Thymus (tissue), 11 donors: ENCODE results near the gene NXPH4. TPM values are rescaled to one million over a fixed set of nuclear protein-coding genes. Genes with fewer than 3 reads are reported as not detected.

Experiments
- DNase-seq, 9 donors: peaks; one replicate each; pipeline ENCODE4 v3.0.0-alpha.2; 2013; ENCODE audit warnings: low spot score in 9 of 9, low read depth in 6 of 9, missing footprints in 1 of 9
- H3K27ac ChIP-seq, 2 donors: one replicate each; pipeline ENCODE4 v1.5.1; 2013; ENCODE audit warnings: control low read depth in 1 of 2, low read depth in 1 of 2, low read length in 1 of 2, mild to moderate bottlenecking in 1 of 2, moderate library complexity in 1 of 2
- H3K27me3 ChIP-seq, 2 donors: one replicate each; pipeline ENCODE4 v1.5.1; 2013; ENCODE audit warnings: low read length in 1 of 2; ENCODE audit not compliant: control insufficient read depth in 2 of 2, insufficient read depth in 1 of 2
- H3K36me3 ChIP-seq, 2 donors: one replicate each; pipeline ENCODE4 v1.5.1; 2013; ENCODE audit warnings: low read length in 1 of 2, mild to moderate bottlenecking in 1 of 2, moderate library complexity in 1 of 2; ENCODE audit not compliant: control insufficient read depth in 2 of 2, insufficient read depth in 2 of 2
- H3K4me1 ChIP-seq, 2 donors: one replicate each; pipeline ENCODE4 v1.5.1; 2013; ENCODE audit warnings: low read length in 2 of 2; ENCODE audit not compliant: control insufficient read depth in 2 of 2, insufficient read depth in 2 of 2
- H3K4me3 ChIP-seq, 2 donors: one replicate each; pipeline ENCODE4 v1.5.1; 2013; ENCODE audit warnings: low read length in 2 of 2, control low read depth in 1 of 2, mild to moderate bottlenecking in 1 of 2
- H3K9me3 ChIP-seq, 2 donors: one replicate each; pipeline ENCODE4 v1.5.1; 2013; ENCODE audit warnings: low read length in 1 of 2, mild to moderate bottlenecking in 1 of 2; ENCODE audit not compliant: control insufficient read depth in 2 of 2, insufficient read depth in 1 of 2
- WGBS: extraction: QIAGEN DNeasy Blood & Tissue Kit; methylation state at CpG from one replicate; pipeline ENCODE4 v1.1.7; 2013; 5-methylcytosine and 5-hydroxymethylcytosine counted together
- polyA plus RNA-seq: library from polyadenylated mRNA; stranded (reverse); fragments of 200-250 nt; gene quantifications from one replicate; pipeline ENCODE4 v1.2.3, GENCODE V29; 2013
- total RNA-seq: library from RNA; stranded (reverse); fragments of 120-200 nt; gene quantifications from one replicate; pipeline ENCODE4 v1.2.4, GENCODE V29; 2013
- donor health status: healthy.

The NXPH4 gene
- total and polyA plus RNA-seq, 2 donors, result 0.14 to 0.16 TPM

DNA sequence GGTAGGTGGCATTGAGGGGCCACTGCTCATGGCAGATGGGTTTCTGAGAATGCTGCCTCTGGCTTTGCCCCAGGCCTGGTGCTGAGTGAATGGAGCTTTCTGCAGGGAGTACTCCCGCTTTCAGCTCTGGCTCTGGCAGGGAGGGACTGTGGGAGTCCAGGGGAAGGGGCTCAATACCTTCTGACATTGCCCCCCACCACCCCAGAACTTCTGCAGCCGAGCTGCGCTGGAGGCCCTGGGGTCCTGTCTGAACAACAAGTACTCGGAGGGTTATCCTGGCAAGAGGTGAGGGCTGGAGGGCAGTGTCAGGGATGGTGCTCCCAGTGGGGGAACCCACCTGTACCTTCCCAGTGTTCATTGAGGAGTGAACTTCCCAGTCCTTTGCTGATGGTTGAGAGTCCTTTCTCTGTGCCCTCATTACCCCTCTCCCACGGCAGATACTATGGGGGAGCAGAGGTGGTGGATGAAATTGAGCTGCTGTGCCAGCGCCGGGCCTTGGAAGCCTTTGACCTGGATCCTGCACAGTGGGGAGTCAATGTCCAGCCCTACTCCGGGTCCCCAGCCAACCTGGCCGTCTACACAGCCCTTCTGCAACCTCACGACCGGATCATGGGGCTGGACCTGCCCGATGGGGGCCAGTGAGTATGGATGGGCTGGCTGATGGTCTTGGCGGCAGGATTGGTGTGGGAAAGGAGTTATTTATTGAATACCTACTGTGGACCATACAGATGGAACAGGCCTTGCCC is 14.9 kb downstream of the NXPH4 start:
- 99% methylated on average over 13 of the region's 13 CpGs for WGBS
- Histone ChIP-seq H3K27me3 (peaks cover 27 to 42% of the 10 kb centered on the region in 2 donors), H3K4me3 (no peak overlapping the region), H3K9me3 (peaks cover 0 to 11% of the 10 kb centered on the region in 2 donors), H3K4me1 (peaks cover 25 to 42% of the 10 kb centered on the region in 2 donors), H3K27ac (peak overlapping the region in 1 of 2 donors; percentile 40), H3K36me3 (peaks cover 44 to 50% of the 10 kb centered on the region in 2 donors)
- DNase-seq, result no peak

DNA sequence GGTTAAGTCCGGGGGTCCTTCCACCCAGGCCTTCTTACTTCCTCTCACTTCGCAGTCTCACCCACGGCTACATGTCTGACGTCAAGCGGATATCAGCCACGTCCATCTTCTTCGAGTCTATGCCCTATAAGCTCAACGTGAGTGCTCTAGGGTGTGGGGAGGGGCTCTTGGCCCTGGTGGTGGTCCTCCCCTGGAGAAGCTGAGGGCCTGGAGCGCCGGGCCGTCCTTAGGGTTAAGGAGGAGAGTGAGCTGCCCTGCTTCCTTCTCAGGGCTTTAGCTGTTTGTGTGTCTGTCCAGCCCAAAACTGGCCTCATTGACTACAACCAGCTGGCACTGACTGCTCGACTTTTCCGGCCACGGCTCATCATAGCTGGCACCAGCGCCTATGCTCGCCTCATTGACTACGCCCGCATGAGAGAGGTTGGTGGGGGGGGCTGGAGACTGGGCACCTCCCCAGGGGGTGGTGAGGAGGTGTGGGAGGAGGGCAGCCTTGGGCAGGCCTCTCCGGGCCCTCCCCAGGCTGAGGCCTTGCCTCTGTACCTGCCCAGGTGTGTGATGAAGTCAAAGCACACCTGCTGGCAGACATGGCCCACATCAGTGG is 15.7 kb downstream of the NXPH4 start:
- WGBS, result 98% methylated on average over 19 of the region's 19 CpGs
- no peak for DNase-seq
- Histone ChIP-seq H3K27me3 (peaks cover 27 to 42% of the 10 kb centered on the region in 2 donors), H3K9me3 (peaks cover 0 to 18% of the 10 kb centered on the region in 2 donors), H3K4me3 (no peak overlapping the region), H3K4me1 (peaks cover 22 to 44% of the 10 kb centered on the region in 2 donors), H3K36me3 (peaks cover 44 to 50% of the 10 kb centered on the region in 2 donors), H3K27ac (no peak overlapping the region)

DNA sequence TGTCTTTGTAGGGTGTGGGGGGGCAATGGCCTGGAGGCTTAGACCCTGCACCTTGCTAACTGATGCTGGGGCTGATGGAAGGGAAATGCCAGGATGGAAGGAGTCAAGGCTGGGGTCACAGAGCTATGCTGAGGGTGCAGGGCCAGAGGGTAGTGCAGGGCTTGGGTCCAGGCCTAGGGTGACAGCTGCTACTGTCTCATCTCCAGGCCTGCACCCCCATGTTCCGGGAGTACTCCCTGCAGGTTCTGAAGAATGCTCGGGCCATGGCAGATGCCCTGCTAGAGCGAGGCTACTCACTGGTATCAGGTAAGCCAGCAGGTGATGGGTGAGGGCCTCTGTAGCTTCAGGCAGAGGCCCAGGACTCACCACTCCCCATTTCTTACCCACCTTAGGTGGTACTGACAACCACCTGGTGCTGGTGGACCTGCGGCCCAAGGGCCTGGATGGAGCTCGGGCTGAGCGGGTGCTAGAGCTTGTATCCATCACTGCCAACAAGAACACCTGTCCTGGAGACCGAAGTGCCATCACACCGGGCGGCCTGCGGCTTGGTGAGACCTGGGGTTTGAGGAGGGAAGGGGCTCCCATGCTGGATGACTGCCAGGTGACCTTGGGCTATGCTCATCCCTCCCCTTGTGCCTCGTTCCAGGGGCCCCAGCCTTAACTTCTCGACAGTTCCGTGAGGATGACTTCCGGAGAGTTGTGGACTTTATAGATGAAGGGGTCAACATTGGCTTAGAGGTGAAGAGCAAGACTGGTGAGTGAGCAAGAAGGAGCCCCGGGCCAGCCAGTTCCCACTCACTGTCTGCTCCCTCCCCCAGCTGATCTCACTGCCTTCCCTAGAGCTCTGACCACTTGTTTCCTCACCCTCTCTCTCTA is 17.0 kb downstream of the NXPH4 start:
- DNase-seq, result no peak
- Histone ChIP-seq H3K27ac (no peak overlapping the region), H3K4me3 (no peak overlapping the region), H3K4me1 (peaks cover 28 to 51% of the 10 kb centered on the region in 2 donors), H3K36me3 (peaks cover 44 to 50% of the 10 kb centered on the region in 2 donors), H3K9me3 (peaks cover 0 to 21% of the 10 kb centered on the region in 2 donors), H3K27me3 (peaks cover 38 to 43% of the 10 kb centered on the region in 2 donors)
- WGBS, result 98% methylated on average over 15 of the region's 15 CpGs

DNA sequence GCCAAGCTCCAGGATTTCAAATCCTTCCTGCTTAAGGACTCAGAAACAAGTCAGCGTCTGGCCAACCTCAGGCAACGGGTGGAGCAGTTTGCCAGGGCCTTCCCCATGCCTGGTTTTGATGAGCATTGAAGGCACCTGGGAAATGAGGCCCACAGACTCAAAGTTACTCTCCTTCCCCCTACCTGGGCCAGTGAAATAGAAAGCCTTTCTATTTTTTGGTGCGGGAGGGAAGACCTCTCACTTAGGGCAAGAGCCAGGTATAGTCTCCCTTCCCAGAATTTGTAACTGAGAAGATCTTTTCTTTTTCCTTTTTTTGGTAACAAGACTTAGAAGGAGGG is 17.6 kb downstream of the NXPH4 start:
- Histone ChIP-seq H3K27ac (peak overlapping the region in 1 of 2 donors; percentile 57), H3K4me1 (peaks cover 30 to 52% of the 10 kb centered on the region in 2 donors), H3K4me3 (no peak overlapping the region), H3K36me3 (peaks cover 44 to 50% of the 10 kb centered on the region in 2 donors), H3K27me3 (peaks cover 43 to 50% of the 10 kb centered on the region in 2 donors), H3K9me3 (peaks cover 0 to 23% of the 10 kb centered on the region in 2 donors)
- no peak for DNase-seq
- 96% methylated on average over 3 of the region's 3 CpGs for WGBS

DNA sequence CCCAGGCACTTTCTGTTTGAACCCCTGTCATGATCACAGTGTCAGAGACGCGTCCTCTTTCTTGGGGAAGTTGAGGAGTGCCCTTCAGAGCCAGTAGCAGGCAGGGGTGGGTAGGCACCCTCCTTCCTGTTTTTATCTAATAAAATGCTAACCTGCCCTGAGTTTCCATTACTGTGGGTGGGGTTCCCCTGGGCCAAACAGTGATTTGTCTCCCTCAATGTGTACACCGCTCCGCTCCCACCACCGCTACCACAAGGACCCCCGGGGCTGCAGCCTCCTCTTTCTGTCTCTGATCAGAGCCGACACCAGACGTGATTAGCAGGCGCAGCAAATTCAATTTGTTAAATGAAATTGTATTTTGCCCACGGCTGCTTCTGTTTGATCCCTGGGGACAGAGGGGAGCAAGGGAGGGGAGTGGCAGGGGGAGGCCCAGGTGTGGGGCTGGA is 18.0 kb downstream of the NXPH4 start:
- Histone ChIP-seq H3K36me3 (peaks cover 44 to 50% of the 10 kb centered on the region in 2 donors), H3K9me3 (peaks cover 0 to 23% of the 10 kb centered on the region in 2 donors), H3K4me3 (no peak overlapping the region), H3K27ac (peak overlapping the region in 1 of 2 donors; percentile 57), H3K4me1 (peaks cover 27 to 53% of the 10 kb centered on the region in 2 donors), H3K27me3 (peaks cover 47 to 53% of the 10 kb centered on the region in 2 donors)
- WGBS, result 94% methylated on average over 10 of the region's 10 CpGs
- DNase-seq, result peak in 1 of 9 donors; percentile 20

DNA sequence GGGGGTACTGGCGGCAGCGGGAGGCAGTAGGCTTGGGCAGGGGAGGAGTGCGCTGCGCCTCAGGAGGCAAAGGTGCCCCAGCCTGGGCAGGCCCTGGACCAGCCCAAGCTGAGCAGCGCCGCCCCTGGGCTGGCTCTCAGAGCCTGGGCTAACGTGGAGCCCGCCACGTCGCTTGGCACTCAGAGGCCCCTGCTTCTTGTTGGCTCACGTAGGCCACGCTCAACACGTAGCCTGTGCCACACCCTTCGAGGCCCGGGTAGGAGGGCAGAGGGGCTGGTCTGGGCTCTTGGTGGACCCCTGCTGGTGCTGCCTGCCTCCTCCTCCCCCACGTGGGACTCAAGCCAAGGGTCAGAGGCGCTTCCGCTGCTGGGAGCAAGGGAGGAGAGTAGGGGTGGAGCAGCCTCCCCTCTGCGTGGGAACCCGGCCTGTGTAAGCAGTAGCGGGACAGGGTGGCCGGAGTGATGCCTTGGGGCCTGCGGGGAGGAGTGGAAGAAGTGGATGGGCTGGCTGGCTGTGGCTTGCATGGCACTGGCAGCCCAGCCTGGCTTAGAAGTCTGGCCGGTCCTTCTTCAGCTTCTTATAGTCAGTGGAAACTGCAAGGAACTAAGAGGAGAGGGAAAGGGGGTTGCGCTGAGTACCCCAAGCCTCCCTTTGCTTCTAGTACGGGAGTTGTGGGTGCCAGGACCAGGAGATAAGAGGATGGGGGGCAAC is 18.6 kb downstream of the NXPH4 start:
- H3K27ac ChIP-seq, result peak overlapping the region in 1 of 2 donors; percentile 64
- DNase-seq, result no peak
- H3K4me3 ChIP-seq, result no peak overlapping the region
- H3K36me3 ChIP-seq, result peaks cover 44 to 50% of the 10 kb centered on the region in 2 donors
- H3K27me3 ChIP-seq, result peaks cover 53 to 59% of the 10 kb centered on the region in 2 donors
- peaks cover 0 to 23% of the 10 kb centered on the region in 2 donors for H3K9me3 ChIP-seq
- H3K4me1 ChIP-seq, result peaks cover 31 to 56% of the 10 kb centered on the region in 2 donors
- 94% methylated on average over 26 of the region's 26 CpGs for WGBS

DNA sequence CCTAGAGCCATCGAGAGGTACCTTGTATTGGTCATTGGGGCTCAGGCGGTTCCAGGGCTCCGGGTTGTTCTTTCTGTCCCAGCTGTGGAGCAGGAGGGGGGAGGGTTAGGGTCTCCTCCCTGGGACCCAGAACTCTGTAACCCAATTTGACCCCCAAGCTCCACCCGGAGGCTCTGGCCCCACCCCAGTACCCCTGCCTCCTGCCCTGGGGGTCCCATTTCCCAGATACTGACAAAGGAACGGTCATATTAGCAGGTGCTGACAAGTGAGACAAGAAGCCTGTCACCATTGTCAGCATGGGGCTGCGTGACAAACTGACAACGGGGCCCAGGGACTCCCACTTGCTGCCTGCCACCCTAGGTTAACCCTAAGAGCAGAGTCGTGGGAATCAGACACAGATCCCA is 19.1 kb downstream of the NXPH4 start:
- H3K4me3 ChIP-seq, result no peak overlapping the region
- no peak for DNase-seq
- 66% methylated on average over 8 of the region's 8 CpGs for WGBS
- H3K9me3 ChIP-seq, result peaks cover 0 to 26% of the 10 kb centered on the region in 2 donors
- H3K36me3 ChIP-seq, result peaks cover 44 to 50% of the 10 kb centered on the region in 2 donors
- no peak overlapping the region for H3K27ac ChIP-seq
- peaks cover 28 to 56% of the 10 kb centered on the region in 2 donors for H3K4me1 ChIP-seq
- peaks cover 58 to 65% of the 10 kb centered on the region in 2 donors for H3K27me3 ChIP-seq

DNA sequence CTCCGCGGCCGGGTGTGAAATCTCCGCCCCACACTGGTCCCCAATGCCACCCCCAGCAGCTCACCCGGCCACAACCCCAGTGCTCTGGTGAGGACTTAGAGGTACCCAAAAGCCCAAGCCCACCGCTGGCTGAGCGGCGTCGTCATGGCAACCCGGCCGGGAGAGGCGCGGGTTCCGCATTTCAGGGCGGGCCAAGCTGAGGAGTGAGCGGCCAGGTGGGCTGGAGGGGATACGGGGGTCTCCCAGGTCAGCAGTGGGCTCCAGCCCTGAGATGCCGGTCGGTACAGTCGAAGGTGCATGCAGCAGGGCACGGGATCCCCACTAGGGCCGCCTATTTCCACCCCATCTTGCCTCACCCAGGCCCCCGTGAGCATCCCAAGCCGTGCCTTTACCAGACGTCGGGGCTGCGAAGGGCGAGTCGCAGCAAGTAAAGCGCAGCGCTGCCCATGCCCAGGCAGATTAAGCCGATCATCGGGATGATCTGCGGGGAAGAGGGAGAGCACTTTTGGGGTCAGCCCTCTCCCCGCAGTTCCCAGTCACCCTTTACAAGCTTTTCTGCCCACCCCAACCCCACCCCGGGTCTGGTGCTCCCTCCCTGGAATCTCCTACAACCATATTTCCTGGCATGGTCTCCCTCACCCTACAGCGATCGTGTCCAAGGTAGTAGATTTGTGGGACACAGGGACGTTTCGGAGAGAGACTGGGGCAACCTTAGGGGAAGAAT is 19.8 kb downstream of the NXPH4 start:
- Histone ChIP-seq H3K9me3 (peaks cover 0 to 32% of the 10 kb centered on the region in 2 donors), H3K4me3 (no peak overlapping the region), H3K27ac (no peak overlapping the region), H3K27me3 (peaks cover 65 to 71% of the 10 kb centered on the region in 2 donors), H3K36me3 (peaks cover 38 to 45% of the 10 kb centered on the region in 2 donors), H3K4me1 (peaks cover 26 to 59% of the 10 kb centered on the region in 2 donors)
- 14% methylated on average over 40 of the region's 40 CpGs for WGBS
- DNase-seq, result peak in 1 of 9 donors; percentile 12
